ENCODE results near the gene APLF.

DNA sequence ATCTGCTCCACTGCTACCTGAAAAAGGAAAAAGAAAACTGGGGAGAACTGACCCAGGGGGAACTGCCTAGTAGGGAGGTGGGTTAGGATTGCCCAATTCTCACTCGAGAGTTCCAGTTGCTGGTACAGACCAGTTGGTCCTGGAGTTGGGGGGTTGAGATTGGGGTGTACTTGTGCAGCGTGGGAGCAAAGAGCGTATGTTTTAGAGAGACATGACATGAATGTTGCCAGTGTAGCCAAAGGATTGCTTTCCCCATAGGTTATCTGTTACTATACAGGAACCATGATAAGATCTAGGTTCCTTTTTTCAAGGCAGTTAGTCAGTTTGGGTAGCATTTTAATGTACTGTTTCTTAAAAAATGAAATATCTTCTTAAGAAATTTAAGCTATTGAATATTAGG is 68.6 kb downstream of the APLF start:
- TF ChIP-seq ZNF274 (IDR thresholded peaks at IDR 0.05; ENCODE audit: low read depth, low read length), result no peak
- no peak for TF ChIP-seq YY1 (IDR thresholded peaks at IDR 0.05; ENCODE audit: insufficient read depth, insufficient read length)
- no peak for TF ChIP-seq SUZ12 (IDR thresholded peaks at IDR 0.05; ENCODE audit: extremely low read depth, insufficient read depth, insufficient read length)
